HG02943 (cell line): ENCODE results near the gene SEC31A.
"Not testable (repeated sequence)": the region's sequence is repeated elsewhere in the genome, so short reads cannot be mapped to it uniquely, and the experiment has no call there.

Source experiments
- ATAC-seq: cut with Tn5 transposase; IDR thresholded peaks from one replicate; pipeline ENCODE4 v1.9.1; 2021; ENCODE audit warnings: mild to moderate bottlenecking, low read depth, moderate library complexity; ENCODE audit not compliant: unreplicated experiment

The SEC31A gene

GRCh38 chr4:82893942-82894341 is 3.0 kb upstream of the SEC31A start:
- no peak for ATAC-seq

- no peak for ATAC-seq
Measured at GRCh38 chr4:82892467-82892802, 1.5 kb upstream of the SEC31A start.

GRCh38 chr4:82891707-82892466 is 934 bp upstream of the SEC31A start:
- ATAC-seq = peak; percentile 5

DNA sequence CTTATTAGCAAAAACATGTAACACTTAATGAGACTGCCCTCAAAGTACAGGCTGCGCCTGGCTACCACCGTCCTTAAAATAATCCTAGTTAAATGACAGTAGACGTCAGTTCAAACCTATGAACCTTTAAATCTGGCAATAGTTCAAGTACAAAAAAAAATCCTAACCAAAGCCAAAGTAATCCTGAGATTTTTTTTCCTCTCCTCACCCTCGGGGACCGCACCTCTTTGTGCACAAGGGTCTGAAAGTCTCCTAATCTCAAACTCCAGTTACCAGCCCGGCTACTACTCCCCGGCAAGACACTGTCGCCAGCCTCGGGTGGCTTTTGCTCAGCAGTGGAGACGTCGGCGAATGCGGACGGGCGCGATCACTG is 439 bp downstream of the SEC31A start:
- no peak for ATAC-seq

- no peak for ATAC-seq
Measured at GRCh38 chr4:82889287-82889686, 1.7 kb downstream of the SEC31A start.

GRCh38 chr4:82886147-82886942 is 4.6 kb downstream of the SEC31A start:
- no peak for ATAC-seq

DNA sequence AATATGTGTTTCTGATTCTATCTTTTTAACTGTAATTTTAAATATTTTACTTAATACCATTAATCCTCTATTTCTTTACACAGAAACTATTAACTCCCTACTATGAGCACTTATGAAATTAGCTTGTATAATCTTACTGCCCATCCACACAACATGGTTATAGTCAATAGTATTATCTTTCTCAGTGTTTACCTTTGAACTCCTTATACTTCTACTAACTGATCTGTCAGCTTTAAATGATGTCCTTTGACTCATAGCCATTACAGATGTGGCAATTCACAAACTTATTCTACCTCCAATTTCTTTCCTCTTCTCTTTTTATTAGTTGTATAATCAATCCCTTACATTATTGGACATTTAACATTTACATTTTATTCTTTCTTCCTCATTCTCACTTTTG is 5.5 kb downstream of the SEC31A start:
- no peak for ATAC-seq

- no peak for ATAC-seq
Measured at GRCh38 chr4:82868572-82868971, 22.4 kb downstream of the SEC31A start.

- no peak for ATAC-seq
Measured at GRCh38 chr4:82866706-82867385, 24.1 kb downstream of the SEC31A start.

GRCh38 chr4:82866033-82866432 is 24.9 kb downstream of the SEC31A start:
- not testable (repeated sequence) for ATAC-seq

GRCh38 chr4:82865592-82865991 is 25.4 kb downstream of the SEC31A start:
- no peak for ATAC-seq

DNA sequence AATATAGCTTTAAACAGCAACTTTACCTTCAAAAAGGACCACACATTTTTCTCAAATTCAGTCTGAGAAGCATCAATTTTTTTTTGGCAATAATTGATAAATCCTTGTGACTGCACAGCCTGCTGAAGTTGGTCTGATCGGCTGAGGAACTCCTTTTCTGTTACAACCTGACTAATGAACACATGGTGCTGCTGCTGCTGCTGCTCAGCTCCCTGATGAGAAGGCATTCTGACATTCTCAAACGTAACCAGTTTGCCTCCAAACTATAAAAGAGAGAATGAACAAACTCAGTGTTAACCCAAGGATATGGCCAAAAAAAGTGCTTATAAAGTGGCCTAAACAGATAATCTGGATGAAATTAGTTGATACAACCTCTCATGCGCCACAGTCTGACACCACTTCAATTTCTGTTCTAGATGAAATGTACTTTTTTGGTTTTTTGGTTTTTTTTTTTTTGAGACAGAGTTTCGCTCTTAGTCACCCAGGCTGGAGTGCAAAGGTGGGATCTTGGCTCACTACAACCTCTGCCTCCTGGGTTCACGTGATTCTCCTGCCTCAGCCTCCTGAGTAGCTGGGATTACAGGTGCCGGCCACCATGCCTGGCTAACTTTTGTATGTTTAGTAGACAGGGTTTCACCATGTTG is 26.5 kb downstream of the SEC31A start:
- ATAC-seq = no peak

DNA sequence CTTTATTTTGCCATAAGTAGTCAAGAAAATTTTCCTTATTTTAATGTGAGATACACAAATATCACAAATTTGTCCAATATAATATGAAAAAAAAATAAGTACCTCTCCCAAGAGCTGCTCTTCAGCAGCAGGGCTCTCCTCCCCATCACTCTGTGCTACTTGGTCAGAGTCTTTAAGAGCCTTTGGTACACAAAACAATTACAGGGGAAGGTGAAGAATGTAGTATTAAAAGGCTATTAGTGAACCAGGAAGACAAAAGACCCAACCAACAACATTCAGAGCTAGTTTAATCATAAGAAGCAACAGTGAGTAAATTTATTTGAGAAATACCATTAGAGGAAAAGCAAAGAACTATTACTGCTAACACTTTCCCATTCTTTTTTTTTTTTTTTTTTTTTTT is 29.4 kb downstream of the SEC31A start:
- ATAC-seq = no peak

- ATAC-seq = not testable (repeated sequence)
Measured at GRCh38 chr4:82860487-82860886, 30.5 kb downstream of the SEC31A start.

- no peak for ATAC-seq
Measured at GRCh38 chr4:82852751-82853285, 38.1 kb downstream of the SEC31A start.

DNA sequence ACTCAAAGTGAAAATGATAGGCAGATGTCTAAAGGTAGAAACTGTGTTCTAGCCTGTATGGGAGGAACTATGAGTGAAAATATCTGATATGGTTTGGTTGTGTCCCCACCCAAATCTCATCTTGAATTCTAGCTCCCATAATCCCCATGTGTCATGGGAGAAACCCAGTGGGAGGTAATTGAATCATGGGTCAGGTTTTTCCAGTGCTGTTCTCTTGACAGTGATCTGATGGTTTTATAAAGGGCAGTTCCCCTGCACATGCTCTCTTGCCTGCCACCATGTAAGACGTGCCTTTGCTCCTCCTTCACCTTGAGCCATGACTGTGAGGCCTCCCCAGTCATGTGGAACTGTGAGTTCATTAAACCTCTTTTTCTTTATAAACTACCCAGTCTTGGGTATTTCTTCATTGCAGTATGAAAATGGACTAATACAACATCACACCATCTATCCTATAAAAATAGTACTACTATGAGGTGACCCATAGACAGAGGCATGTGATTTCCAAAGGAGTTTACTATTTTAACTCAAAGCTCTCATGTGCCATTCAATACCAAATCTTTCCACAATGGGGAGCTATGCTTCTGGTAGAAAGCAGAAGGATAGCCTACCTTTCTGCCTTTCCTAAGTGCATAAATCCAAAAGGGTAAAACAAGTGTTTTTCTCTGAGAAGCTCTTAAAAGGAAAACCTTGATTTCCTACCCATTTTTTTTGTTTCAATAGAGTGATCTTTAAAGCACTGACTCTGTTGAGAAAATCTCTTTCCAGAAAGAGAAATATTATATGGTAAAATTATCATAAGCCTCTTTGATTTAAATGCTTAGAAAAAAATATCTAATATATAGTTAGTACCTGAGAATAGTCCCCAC is 38.8 kb downstream of the SEC31A start:
- no peak for ATAC-seq

- no peak for ATAC-seq
Measured at GRCh38 chr4:82851318-82851717, 39.6 kb downstream of the SEC31A start.

DNA sequence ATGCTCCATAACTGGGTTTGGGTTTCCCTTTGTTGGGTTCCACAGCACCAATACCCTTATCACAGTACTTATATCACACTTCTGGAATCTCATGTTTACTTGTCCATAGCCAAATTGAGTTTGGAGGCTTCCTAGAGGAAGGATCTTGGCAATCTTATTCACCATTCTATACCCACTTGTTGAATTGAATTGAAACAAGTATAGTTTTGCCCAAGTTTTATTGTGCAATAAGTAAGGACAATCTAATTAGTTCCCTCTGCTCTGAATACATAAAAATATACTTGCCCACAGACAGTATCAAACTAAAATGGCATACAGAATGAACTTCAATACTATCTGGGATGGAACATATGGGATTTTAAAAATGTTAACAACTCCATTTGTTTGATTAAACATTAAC is 40.3 kb downstream of the SEC31A start:
- ATAC-seq = no peak

- ATAC-seq = no peak
Measured at GRCh38 chr4:82848706-82849105, 42.2 kb downstream of the SEC31A start.

DNA sequence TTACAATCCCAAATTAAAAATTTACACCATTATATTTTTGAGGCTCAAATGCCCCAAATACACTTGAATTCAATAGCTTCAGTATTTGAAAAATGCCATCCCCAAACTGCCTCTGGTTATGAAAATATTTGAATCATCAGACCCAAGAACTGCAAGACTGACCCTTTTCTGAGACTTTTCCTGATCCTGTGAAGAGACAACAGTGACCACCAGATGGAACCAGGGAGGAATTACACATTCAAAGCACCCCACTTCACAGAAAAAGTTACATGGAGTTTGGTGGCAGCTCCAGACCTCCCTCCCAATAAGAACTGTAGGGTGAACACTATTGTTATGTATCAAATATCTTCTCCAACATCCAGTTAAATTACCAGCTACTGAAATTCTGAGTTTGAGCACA is 48.4 kb downstream of the SEC31A start:
- no peak for ATAC-seq
